T1000 (cell line): ENCODE data around the gene BYSL.
A peak's percentile ranks its signal among the peaks of the same experiment; 100 is the strongest.

Source experiments
- DNase-seq: peaks from one replicate; lab custom pipeline; 2025; ENCODE audit warnings: mixed read lengths; lab: John Stamatoyannopoulos, UW

Gene BYSL, protein sequence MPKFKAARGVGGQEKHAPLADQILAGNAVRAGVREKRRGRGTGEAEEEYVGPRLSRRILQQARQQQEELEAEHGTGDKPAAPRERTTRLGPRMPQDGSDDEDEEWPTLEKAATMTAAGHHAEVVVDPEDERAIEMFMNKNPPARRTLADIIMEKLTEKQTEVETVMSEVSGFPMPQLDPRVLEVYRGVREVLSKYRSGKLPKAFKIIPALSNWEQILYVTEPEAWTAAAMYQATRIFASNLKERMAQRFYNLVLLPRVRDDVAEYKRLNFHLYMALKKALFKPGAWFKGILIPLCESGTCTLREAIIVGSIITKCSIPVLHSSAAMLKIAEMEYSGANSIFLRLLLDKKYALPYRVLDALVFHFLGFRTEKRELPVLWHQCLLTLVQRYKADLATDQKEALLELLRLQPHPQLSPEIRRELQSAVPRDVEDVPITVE

DNA sequence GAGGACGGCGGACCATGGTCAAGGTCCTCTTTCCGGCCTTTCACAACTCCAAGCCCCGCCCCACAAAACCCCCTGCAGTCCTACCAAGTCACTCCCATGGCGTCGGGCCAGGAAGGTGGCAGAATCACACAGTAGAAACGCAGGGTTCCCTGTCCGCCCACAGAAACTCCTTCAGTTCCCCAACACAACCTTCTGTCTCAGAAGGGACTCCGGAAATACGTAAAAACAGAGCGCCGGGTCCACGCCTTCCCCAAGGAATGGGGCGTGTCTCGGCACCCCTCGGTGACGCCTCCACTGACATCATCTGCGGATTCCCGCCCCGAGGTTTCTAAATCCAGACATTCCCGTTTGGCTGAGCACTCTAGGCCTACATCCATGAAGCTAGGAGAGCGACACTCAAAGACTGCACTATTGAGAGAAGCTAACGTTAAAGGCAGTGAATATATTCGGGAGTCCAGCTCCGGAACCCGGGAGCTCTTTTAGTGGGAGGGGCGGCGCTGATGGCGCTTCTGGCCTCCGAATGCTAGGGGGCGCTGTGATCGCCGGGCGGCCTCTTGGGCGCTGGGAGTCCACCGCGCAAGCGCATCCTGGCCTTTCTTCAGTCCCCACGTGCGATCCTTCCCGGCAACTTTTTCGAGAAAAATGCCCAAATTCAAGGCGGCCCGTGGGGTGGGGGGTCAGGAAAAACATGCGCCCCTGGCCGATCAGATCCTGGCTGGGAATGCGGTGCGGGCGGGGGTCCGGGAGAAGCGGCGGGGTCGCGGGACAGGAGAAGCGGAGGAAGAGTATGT, at the start of gene BYSL, which contains the start of gene MED20:
Gene BYSL, plus strand, starts transcription at position 579 of the 791 bp plus-strand sequence. Its CDS starts 64 bp downstream, at position 643.
Gene MED20, minus strand, starts transcription at position 219 of the 791 bp plus-strand sequence. Its CDS starts 121 bp downstream, at position 98.
- DNase-seq, result peak; percentile 93

- DNase-seq, result no peak
These were observed 49.6 kb upstream of the BYSL start for GRCh38 chr6:41871691-41872090.

GRCh38 chr6:41872147-41872546, 49.2 kb upstream of the BYSL start:
- no peak for DNase-seq

- no peak for DNase-seq
These were observed 46.6 kb upstream of the BYSL start for GRCh38 chr6:41874741-41875140.

- DNase-seq, result no peak
These were observed 44.1 kb upstream of the BYSL start for GRCh38 chr6:41877051-41877680.

GRCh38 chr6:41878246-41878645, 43.1 kb upstream of the BYSL start:
- DNase-seq, result no peak

GRCh38 chr6:41878961-41879405, 42.3 kb upstream of the BYSL start:
- no peak for DNase-seq

GRCh38 chr6:41881506-41881905, 39.8 kb upstream of the BYSL start:
- DNase-seq, result no peak

- no peak for DNase-seq
These were observed 36.3 kb upstream of the BYSL start for GRCh38 chr6:41884957-41885356.

DNA sequence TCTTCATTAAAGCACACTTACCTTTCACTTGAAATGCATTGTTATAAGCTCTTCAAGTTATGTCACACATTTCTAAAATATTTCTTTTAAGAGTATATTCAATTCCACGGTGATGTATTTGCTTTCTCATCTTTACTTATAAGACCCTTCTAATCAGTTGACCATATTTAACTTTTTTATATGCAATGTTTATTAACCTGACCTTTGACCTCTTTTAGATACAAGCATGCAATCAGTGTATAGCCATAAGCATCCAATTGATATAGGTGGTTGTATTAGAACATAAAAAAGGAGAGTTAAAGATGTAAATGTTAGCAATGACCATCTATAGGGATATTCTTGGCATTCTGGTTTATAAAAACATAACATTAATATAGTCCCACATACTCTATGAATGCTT, 35.4 kb upstream of the BYSL start:
- no peak for DNase-seq

DNA sequence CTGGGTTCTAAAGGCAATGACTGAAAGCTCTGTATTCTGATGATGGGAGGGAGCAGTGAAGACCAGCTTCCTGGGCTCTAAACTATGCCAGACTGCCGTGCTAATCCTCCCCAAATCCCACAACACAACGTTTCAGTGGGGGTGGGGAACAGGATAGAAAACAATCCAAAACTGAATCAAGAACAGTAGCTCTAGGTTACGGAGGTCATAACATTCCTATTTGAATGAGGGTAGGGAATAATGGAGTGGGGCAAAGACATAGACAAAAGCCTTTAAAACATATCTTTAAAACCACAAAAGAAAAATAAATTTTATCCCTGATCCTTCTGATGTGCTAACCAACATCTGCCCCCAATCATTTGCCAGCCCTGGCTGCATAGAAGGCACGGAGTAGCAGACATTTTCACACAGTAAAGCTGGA, 34.0 kb upstream of the BYSL start:
- no peak for DNase-seq

GRCh38 chr6:41892921-41893564, 28.3 kb upstream of the BYSL start:
- DNase-seq, result no peak

DNA sequence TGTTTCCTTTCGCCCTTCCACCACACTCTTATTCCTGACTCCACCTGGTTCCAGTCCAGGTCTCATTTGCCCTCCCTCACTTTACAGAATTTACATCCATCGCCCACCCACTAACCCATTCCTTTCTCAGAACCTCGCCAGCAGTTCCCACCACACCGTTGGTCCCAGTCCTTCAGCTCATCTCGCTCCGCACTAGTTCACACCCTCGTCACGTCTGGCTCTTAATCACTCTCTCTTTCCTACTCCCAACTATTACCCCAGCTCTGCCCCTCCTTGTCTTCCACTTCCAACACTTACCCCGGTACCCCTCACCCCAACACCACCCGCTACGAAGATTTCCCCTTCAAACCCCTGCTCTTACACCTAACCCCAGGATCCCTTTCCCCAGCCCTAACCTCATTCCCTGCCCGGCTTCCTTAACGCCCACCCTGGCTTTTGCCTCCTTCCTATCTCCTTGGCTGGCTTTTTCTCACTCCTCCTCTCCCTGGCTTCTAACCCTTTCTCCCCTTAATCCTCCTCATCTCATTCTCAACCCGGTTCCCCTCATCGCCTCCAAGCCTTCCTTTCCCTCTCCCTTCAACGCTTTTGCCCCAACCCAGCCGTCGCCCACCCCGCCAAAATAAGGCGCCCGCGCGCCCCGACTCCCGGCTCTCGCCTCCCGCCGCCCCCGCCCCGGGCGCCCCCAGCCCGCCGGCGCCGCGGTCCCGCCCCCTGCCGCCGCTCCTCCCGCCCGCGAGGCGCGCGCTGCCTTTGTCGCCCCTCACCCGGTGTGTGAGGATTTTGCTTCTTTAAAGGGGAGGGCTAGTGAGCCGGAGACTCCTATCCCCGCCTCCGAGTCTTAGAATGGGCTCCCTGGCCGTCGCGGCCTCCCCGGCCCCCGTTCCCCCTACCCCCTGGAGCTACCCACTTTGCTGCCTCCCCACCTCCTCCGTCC, 26.7 kb upstream of the BYSL start:
- no peak for DNase-seq

DNA sequence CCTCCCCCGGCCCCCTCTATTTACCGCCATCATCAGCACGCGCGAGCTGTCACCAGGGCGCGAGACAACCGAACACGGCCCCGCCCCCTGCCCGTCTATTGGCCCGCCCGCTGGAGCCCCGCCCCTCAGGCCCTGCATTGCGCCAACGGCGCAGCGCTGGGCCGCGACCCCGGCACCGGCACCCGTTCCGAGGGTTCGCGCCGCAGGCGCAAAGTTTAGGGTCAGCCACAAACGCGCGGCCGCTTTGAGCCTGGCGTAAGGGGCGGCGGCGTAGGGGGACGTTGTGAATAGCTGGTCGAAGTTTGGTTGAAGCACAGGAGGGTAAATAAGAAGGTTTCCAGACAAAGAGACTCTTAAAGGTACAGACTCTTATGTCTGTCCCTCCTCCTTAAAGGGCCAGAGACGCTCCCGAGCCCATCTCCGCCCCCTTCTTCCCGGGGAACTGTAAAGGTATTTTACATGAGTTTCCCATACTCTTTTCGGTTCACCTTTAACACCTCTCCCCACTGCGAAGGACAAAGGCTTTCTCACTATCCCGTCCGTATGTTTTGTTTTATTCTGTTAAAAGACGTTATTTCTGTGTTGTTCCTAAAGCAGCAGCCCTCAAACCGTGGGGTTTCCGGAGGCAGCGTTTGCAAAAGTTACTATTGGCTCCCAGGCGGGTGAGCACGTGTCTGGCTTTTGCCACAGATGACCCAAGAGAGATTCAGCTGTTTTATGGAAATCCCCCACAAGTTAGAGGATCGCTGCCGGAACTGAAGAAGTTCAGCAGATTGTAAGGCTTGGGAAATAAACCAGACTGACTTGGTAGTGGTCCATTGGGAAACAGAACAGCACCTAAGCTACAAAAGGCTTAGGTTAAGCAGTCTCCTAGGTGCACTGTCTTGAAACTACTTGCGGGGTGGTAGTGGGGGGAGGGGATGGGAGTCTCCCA, 25.7 kb upstream of the BYSL start, which contains the start of gene USP49:
Gene USP49, minus strand, starts transcription at position 76 of the 934 bp plus-strand sequence. CDS start 88,392 bp downstream, outside the sequence.
- DNase-seq, result peak; percentile 73

GRCh38 chr6:41896281-41896680, 25.0 kb upstream of the BYSL start:
- DNase-seq, result no peak

- DNase-seq, result no peak
These were observed 20.4 kb upstream of the BYSL start for GRCh38 chr6:41900861-41901260.

DNA sequence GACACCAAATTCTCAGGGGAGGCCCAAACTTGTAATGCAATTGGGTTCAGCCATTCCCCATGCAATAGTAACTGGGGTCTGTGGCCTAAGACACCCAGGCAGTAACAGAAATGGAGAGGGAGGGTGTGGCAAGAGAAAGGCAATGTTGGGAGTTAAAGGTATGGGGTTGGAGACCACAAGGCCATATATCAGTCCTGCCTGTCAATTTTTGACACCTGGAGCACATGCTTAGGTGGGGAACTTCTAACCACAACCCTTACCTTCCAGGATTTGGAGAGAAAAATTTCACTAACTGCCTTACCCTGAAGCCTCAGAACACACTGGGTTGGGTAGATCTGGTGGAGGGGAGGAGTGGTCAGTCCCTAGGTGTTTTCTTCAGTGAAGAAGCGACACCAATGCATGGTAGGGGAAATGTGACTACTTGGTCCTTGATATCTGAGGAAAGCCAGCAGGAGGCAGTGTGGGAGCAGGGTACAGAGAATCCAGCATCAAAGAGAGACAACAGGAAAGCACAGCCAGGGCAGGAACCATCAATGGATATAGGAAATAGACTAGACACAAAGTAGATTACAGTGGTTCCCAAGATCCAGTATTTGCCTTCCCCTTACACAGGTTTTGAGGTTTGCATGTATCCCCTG, 19.3 kb upstream of the BYSL start:
- no peak for DNase-seq

GRCh38 chr6:41909727-41910126, 11.6 kb upstream of the BYSL start:
- no peak for DNase-seq

GRCh38 chr6:41914343-41914742, 7.0 kb upstream of the BYSL start:
- DNase-seq, result no peak
